SK-N-SH (cell line): Measurements from ENCODE around the gene PIGX. TPM values are rescaled to one million over a fixed set of nuclear protein-coding genes. Genes with fewer than 3 reads are reported as not detected.

Experiments
- CTCF ChIA-PET: fragments of 300-600, 350-600 bp; formaldehyde crosslinking; extraction: SDS; loops from one replicate; lab custom pipeline; 2021; lab: Yijun Ruan, JAX
- POLR2A ChIA-PET: fragments of 350-600 bp; sonication (Branson Sonifier 250); formaldehyde crosslinking; extraction: SDS; loops from one replicate; lab custom pipeline; 2020; ENCODE audit warnings: antibody characterized with exemption, inconsistent platforms; lab: Yijun Ruan, JAX
- DNase-seq: peaks from one replicate; pipeline ENCODE4 v3.0.0; 2012
- H2AFZ ChIP-seq: fragments of 200-600 bp; sonication (generic); 2 replicates; pipeline ENCODE4 v1.8.1; 2016; ENCODE audit warnings: antibody characterized with exemption, mild to moderate bottlenecking, low read depth
- H3F3A ChIP-seq: fragments of 200-600 bp; sonication (generic); replicated peaks from 2 replicates; pipeline ENCODE3; 2016; ENCODE audit warnings: antibody characterized with exemption, mild to moderate bottlenecking; ENCODE audit not compliant: insufficient read depth
- H3K27ac ChIP-seq, 2 experiments: fragments of 200-500 bp in 1 of 2; fragments of 200-600 bp in 1 of 2; sonication (Bioruptor generic) in 1 of 2; sonication (generic), shearing (Covaris generic) in 1 of 2; 2 replicates each; pipeline versions ENCODE4 v1.5.1 to v1.6.1; 2014 to 2016; ENCODE audit warnings: low read depth in 2 of 2, inconsistent platforms in 1 of 2, low read length in 1 of 2, mild to moderate bottlenecking in 1 of 2, mixed read lengths in 1 of 2
- H3K27me3 ChIP-seq: fragments of 200-600 bp; sonication (generic), shearing (Covaris generic); 2 replicates; pipeline ENCODE4 v1.6.1; 2016; ENCODE audit warnings: mixed run types; ENCODE audit not compliant: insufficient read depth
- H3K36me3 ChIP-seq, 2 experiments: fragments of 200-500 bp in 1 of 2; fragments of 200-600 bp in 1 of 2; sonication (Bioruptor generic) in 1 of 2; sonication (generic) in 1 of 2; replicated peaks in 1 of 2; 2 replicates each; pipeline versions ENCODE3 to v1.5.1; 2014 to 2016; ENCODE audit warnings: low read length in 1 of 2, mild to moderate bottlenecking in 1 of 2; ENCODE audit not compliant: insufficient read depth in 2 of 2, control insufficient read depth in 1 of 2
- H3K4me1 ChIP-seq, 2 experiments: fragments of 200-500 bp in 1 of 2; fragments of 200-600 bp in 1 of 2; sonication (Bioruptor generic) in 1 of 2; sonication (generic), shearing (Covaris generic) in 1 of 2; 2 replicates each; pipeline versions ENCODE4 v1.5.1 to v1.6.1; 2014 to 2016; ENCODE audit warnings: low read depth in 1 of 2, low read length in 1 of 2, mixed run types in 1 of 2; ENCODE audit not compliant: insufficient read depth in 2 of 2, control insufficient read depth in 1 of 2
- H3K4me2 ChIP-seq: fragments of 200-600 bp; sonication (generic), shearing (Covaris generic); 2 replicates; pipeline ENCODE4 v1.6.1; 2017; ENCODE audit warnings: mixed run types
- H3K4me3 ChIP-seq, 2 experiments: fragments of 200-500 bp in 1 of 2; fragments of 200-600 bp in 1 of 2; sonication (Bioruptor generic) in 1 of 2; sonication (generic), shearing (Covaris generic) in 1 of 2; 2 replicates each; pipeline versions ENCODE4 v1.5.1 to v1.8.1; 2014 to 2016; ENCODE audit warnings: low read depth in 2 of 2, inconsistent platforms in 1 of 2, low read length in 1 of 2, mild to moderate bottlenecking in 1 of 2, mixed read lengths in 1 of 2, moderate library complexity in 1 of 2
- H3K79me2 ChIP-seq: fragments of 200-600 bp; sonication (generic); 2 replicates; pipeline ENCODE4 v1.8.1; 2017; ENCODE audit warnings: mild to moderate bottlenecking; ENCODE audit not compliant: insufficient read depth
- H3K9ac ChIP-seq: fragments of 200-600 bp; sonication (generic); 2 replicates; pipeline ENCODE4 v1.6.1; 2017; ENCODE audit warnings: mixed run types
- H3K9me2 ChIP-seq: fragments of 200-600 bp; sonication (generic); 2 replicates; pipeline ENCODE4 v1.6.1; 2017; ENCODE audit warnings: mixed run types
- H3K9me3 ChIP-seq: fragments of 200-600 bp; sonication (generic); 2 replicates; pipeline ENCODE4 v1.6.1; 2017; ENCODE audit warnings: mixed run types, mild to moderate bottlenecking, moderate library complexity
- H4K20me1 ChIP-seq: fragments of 200-600 bp; sonication (generic); 2 replicates; pipeline ENCODE4 v1.6.1; 2017; ENCODE audit warnings: mild to moderate bottlenecking, mixed run types; ENCODE audit not compliant: insufficient read depth
- CHD2 ChIP-seq: fragments of 150-350 bp; IDR thresholded peaks from 2 replicates; pipeline ENCODE4 v1.6.1; 2018; ENCODE audit warnings: low read length; ENCODE audit not compliant: partially characterized antibody
- ELF1 ChIP-seq: IDR thresholded peaks from 2 replicates; pipeline ENCODE4 v1.4.0; 2012
- EZH2phosphoT487 ChIP-seq: fragments of 200-600 bp; sonication (generic); IDR thresholded peaks from 2 replicates; pipeline ENCODE4 v1.6.1; 2017; ENCODE audit warnings: low read depth, mixed run types, mild to moderate bottlenecking, antibody characterized with exemption, moderate library complexity, borderline replicate concordance
- FOSL2 ChIP-seq: IDR thresholded peaks from 2 replicates; pipeline ENCODE4 v1.4.0; 2012; ENCODE audit warnings: low read depth, mild to moderate bottlenecking, moderate library complexity, borderline replicate concordance
- GABPA ChIP-seq: IDR thresholded peaks from 2 replicates; pipeline ENCODE4 v1.4.0; 2012; ENCODE audit warnings: low read depth, mild to moderate bottlenecking
- GATA2 ChIP-seq: sonication (generic); formaldehyde crosslinking; IDR thresholded peaks from 2 replicates; pipeline ENCODE4 v1.5.0; 2020; ENCODE audit warnings: mild to moderate bottlenecking, missing genetic modification reagents
- MEF2A ChIP-seq: IDR thresholded peaks from 2 replicates; pipeline ENCODE4 v1.4.0; 2012; ENCODE audit warnings: low read depth, borderline replicate concordance
- MXI1 ChIP-seq: IDR thresholded peaks from 2 replicates; pipeline ENCODE4 v1.6.1; 2012; ENCODE audit warnings: mild to moderate bottlenecking, low read depth, low read length, improper control_type of control experiment
- NRF1 ChIP-seq: IDR thresholded peaks from 2 replicates; pipeline ENCODE4 v1.6.1; 2012; ENCODE audit warnings: low read depth, mild to moderate bottlenecking, low read length
- PBX3 ChIP-seq: IDR thresholded peaks from 2 replicates; pipeline ENCODE4; 2012
- RAD21 ChIP-seq: IDR thresholded peaks from 2 replicates; pipeline ENCODE4 v1.6.1; 2012; ENCODE audit warnings: mild to moderate bottlenecking, low read length
- RCOR1 ChIP-seq: fragments of 150-350 bp; IDR thresholded peaks from 2 replicates; pipeline ENCODE4 v1.6.1; 2017; ENCODE audit warnings: antibody characterized with exemption, low read length
- RFX5 ChIP-seq: IDR thresholded peaks from 2 replicates; pipeline ENCODE4 v1.6.1; 2012; ENCODE audit warnings: mild to moderate bottlenecking, improper control_type of control experiment, low read length
- RXRA ChIP-seq: IDR thresholded peaks from 2 replicates; pipeline ENCODE4 v1.4.0; 2012; ENCODE audit warnings: low read depth, mild to moderate bottlenecking, borderline replicate concordance
- SIN3A ChIP-seq: IDR thresholded peaks from 2 replicates; pipeline ENCODE4 v1.6.1; 2012; ENCODE audit warnings: low read depth, mild to moderate bottlenecking, low read length, moderate library complexity, borderline replicate concordance
- TAF1 ChIP-seq: IDR thresholded peaks from 2 replicates; pipeline ENCODE4 v1.6.1; 2012; ENCODE audit warnings: low read depth, mild to moderate bottlenecking, low read length, moderate library complexity, borderline replicate concordance
- TCF12 ChIP-seq: IDR thresholded peaks from 2 replicates; pipeline ENCODE4 v1.4.0; 2012
- TEAD4 ChIP-seq: IDR thresholded peaks from 2 replicates; pipeline ENCODE4 v1.4.0; 2012; ENCODE audit warnings: mild to moderate bottlenecking, borderline replicate concordance; ENCODE audit not compliant: insufficient read depth
- USF2 ChIP-seq: fragments of 150-350 bp; IDR thresholded peaks from 2 replicates; pipeline ENCODE4 v1.6.1; 2017; ENCODE audit warnings: antibody characterized with exemption, low read length, low read depth, borderline replicate concordance
- YY1 ChIP-seq: IDR thresholded peaks from 2 replicates; pipeline ENCODE4 v1.4.0; 2012; ENCODE audit warnings: low read depth, mild to moderate bottlenecking
- ZBTB33 ChIP-seq: IDR thresholded peaks from 2 replicates; pipeline ENCODE4 v1.4.0; 2012; ENCODE audit warnings: low read depth, borderline replicate concordance
- WGBS: methylation state at CpG from one replicate; pipeline ENCODE4 v1.1.6; 2017; ENCODE audit warnings: low lambda C conversion rate; 5-methylcytosine and 5-hydroxymethylcytosine counted together
- polyA plus RNA-seq, 3 experiments: library from polyadenylated mRNA; depleted of rRNA; stranded (reverse); fragments of >200 nt; gene quantifications; 2 replicates each; pipeline ENCODE4 v1.2.3, GENCODE V29; 2012

Gene PIGX
- polyA plus RNA-seq, 1 of the 3 experiments (the other 2 are of a cell fraction): 15.5 TPM

- 94% methylated on average over 1 of the region's 1 CpG for WGBS
- Histone ChIP-seq H3K4me2 (no peak overlapping the region), H3K9me2 (no peaks in the 10 kb centered on the region), H3K79me2 (peaks cover 97% of the 10 kb centered on the region), H3K27ac (no peak overlapping the region), H3K36me3 (peaks cover 0 to 14% of the 10 kb centered on the region in 2 experiments), H3K9me3 (no peaks in the 10 kb centered on the region), H3K9ac (no peak overlapping the region), H3K4me3 (no peak overlapping the region), H3K4me1 (peaks cover 0 to 38% of the 10 kb centered on the region in 2 experiments; a peak in 1 of 4 replicates), H3F3A (peaks cover 30% of the 10 kb centered on the region), H4K20me1 (peaks cover 64% of the 10 kb centered on the region), H2AFZ (no peak overlapping the region), H3K27me3 (no peaks in the 10 kb centered on the region)
- TF ChIP-seq RXRA: no peak
- no peak for TF ChIP-seq ZBTB33
- no peak for TF ChIP-seq ELF1
- TF ChIP-seq PBX3: no peak
- no peak for TF ChIP-seq EZH2phosphoT487
- TF ChIP-seq RCOR1: no peak
- TF ChIP-seq YY1: no peak
- TF ChIP-seq GABPA: no peak
- no peak for TF ChIP-seq RFX5
- TF ChIP-seq TAF1: no peak
- TF ChIP-seq MXI1: no peak
- TF ChIP-seq TEAD4: no peak
- no peak for TF ChIP-seq USF2
- no peak for TF ChIP-seq SIN3A
- ChIA-PET POLR2A (interaction anchor here (0.7 kb wide), 1 partner anchor 83 kb away, joined by 3 read pairs; no protein-coding TSS in a partner anchor), CTCF (interaction anchor here (0.7 to 1.1 kb wide), 2 partner anchors 97 to 374 kb away, joined by 3 read pairs; partner anchors contain the start of gene SENP5)
- DNase-seq: no peak
Observed at GRCh38 chr3:196771067-196771466, 58.9 kb downstream of the PIGX start.

GRCh38 chr3:196772102-196772501 lies 59.9 kb downstream of the PIGX start:
- Histone ChIP-seq H3K9me3 (no peaks in the 10 kb centered on the region), H3K9ac (no peak overlapping the region), H3K36me3 (peaks cover 0 to 9% of the 10 kb centered on the region in 2 experiments), H3K79me2 (peaks cover 97% of the 10 kb centered on the region), H3K4me2 (no peak overlapping the region), H4K20me1 (peaks cover 66% of the 10 kb centered on the region), H2AFZ (no peak overlapping the region), H3K4me1 (peaks cover 0 to 38% of the 10 kb centered on the region in 2 experiments; a peak in 1 of 4 replicates), H3F3A (peaks cover 28% of the 10 kb centered on the region), H3K27ac (no peak overlapping the region), H3K4me3 (no peak overlapping the region), H3K9me2 (no peaks in the 10 kb centered on the region), H3K27me3 (no peaks in the 10 kb centered on the region)
- TF ChIP-seq TCF12: no peak
- no peak for TF ChIP-seq RAD21
- no peak for TF ChIP-seq CHD2
- no peak for TF ChIP-seq MEF2A
- no peak for TF ChIP-seq TEAD4
- TF ChIP-seq EZH2phosphoT487: no peak
- TF ChIP-seq GATA2: no peak
- no peak for TF ChIP-seq FOSL2
- TF ChIP-seq TAF1: no peak
- TF ChIP-seq NRF1: no peak
- ChIA-PET CTCF (interaction anchor here (1.1 kb wide), 1 partner anchor 96 kb away, joined by 3 read pairs; the partner anchor contains the start of gene SENP5), POLR2A (no interaction called here)
- 82% methylated on average over 4 of the region's 4 CpGs for WGBS
- DNase-seq: no peak
